ENCODE data around the gene RALGDS. TPM values are rescaled to one million over a fixed set of nuclear protein-coding genes. Genes with fewer than 3 reads are reported as not detected.

The RALGDS gene
- total and polyA plus RNA-seq, 2 of the 4 experiments (the other 2 are of a cell fraction), result 13.1 to 36.9 TPM

DNA sequence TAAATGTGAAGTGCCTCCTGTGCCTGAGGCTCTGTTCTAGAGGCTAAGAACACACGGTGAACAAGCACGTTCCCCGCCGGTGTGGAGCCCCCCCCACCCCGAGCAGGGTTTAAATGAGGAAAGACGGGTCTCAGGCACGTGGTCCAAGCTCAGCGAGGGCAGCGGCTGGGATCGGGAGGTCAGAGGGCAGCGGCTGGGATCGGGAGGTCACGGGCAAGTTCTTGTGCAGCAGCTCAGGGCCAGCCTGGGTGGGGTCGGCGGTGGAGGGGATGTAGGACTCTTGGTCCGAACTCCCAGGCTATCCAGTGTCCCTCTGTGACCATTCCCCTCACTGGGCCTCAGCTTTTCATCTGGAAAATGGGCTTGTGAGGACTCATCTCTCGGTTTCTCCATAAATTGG, 45.4 kb upstream of the RALGDS start:
- H3K9me1 ChIP-seq (ENCODE audit: insufficient read depth, low read length), result 0 out of 2 replicates have a peak, but pooled peaks cover 3% of the 10 kb centered on the region
- H2BK20ac ChIP-seq (ENCODE audit: low read depth, low read length), result no peak overlapping the region
- H3K27ac ChIP-seq (ENCODE audit: insufficient read depth, low read length), result no peak overlapping the region
- H4K91ac ChIP-seq (ENCODE audit: insufficient read depth, low read depth, low read length), result no peak overlapping the region
- no peak overlapping the region for H2AK5ac ChIP-seq (ENCODE audit: low read depth, low read length)
- peaks cover 5% of the 10 kb centered on the region; the same call in 1 of the 2 replicates for H3K27me3 ChIP-seq (ENCODE audit: control insufficient read depth, insufficient read depth, low read length)
- ChIA-PET CTCF (no interaction called here), POLR2A (ENCODE audit: unreplicated experiment) (no interaction called here)
- no peaks in the 10 kb centered on the region for H3K36me3 ChIP-seq (ENCODE audit: control insufficient read depth, insufficient read depth, low read length)
- no peak overlapping the region for H2BK120ac ChIP-seq (ENCODE audit: low read depth, low read length)
- no peak overlapping the region for H2AFZ ChIP-seq (replicated peaks; ENCODE audit: low read length, poor library complexity)
- no peak overlapping the region for H3K14ac ChIP-seq (replicated peaks; ENCODE audit: low read depth, low read length)
- intact Hi-C loops (cut with micrococcal nuclease) (no loop called here), dilution Hi-C loops (cut with HindIII; ENCODE audit: low sequenced_read_pairs, unreplicated experiment) (no loop called here), in situ Hi-C loops (cut with MboI; ENCODE audit: low sequenced_read_pairs) (no loop called here)
- ATAC-seq (ENCODE audit: low read depth) (no peak), DNase-seq (no peak)
- H3K4me3 ChIP-seq (ENCODE audit: insufficient read depth, low read depth, low read length), result no peak overlapping the region
- H2AK9ac ChIP-seq (replicated peaks; ENCODE audit: low read depth, low read length, poor library complexity), result no peak overlapping the region
- no peak overlapping the region for H3K4me2 ChIP-seq (ENCODE audit: low read depth, low read length)
- H3K9ac ChIP-seq (ENCODE audit: low read depth, low read length), result no peak overlapping the region
- H2BK5ac ChIP-seq (ENCODE audit: low read depth, low read length, poor library complexity, severe bottlenecking), result no peak overlapping the region
- H3K18ac ChIP-seq (ENCODE audit: low read depth, low read length), result no peak overlapping the region
- BruUV-seq (replicated peaks), result no TSS peak
- no peaks in the 10 kb centered on the region for H3K9me3 ChIP-seq (ENCODE audit: control insufficient read depth, insufficient read depth, low read length)
- peaks cover 10% of the 10 kb centered on the region; the same call in 1 of the 2 replicates for H3K4me1 ChIP-seq (ENCODE audit: control insufficient read depth, insufficient read depth, low read length)
- H2BK15ac ChIP-seq (ENCODE audit: low read depth, low read length), result no peak overlapping the region
- 69% methylated on average over 12 of the region's 17 CpGs; no CpG with 5 or more reads in 1 of the 2 experiments for WGBS, 2 experiments (ENCODE audit: extremely low coverage in 2 of 2, insufficient read length in 1 of 2)
- no peak overlapping the region for H3K23ac ChIP-seq (ENCODE audit: low read depth, low read length)
- H4K8ac ChIP-seq (ENCODE audit: low read depth in 2 of 2, low read length in 2 of 2), result no peak overlapping the region
- no peak overlapping the region for H3K56ac ChIP-seq (ENCODE audit: extremely low read depth, insufficient read depth, low read length)
- TF ChIP-seq CHD1 (IDR thresholded peaks at IDR 0.05; ENCODE audit: low read depth, low read length) (no peak), MAFK (IDR thresholded peaks at IDR 0.05; ENCODE audit: low read depth, low read length) (no peak), USF2 (IDR thresholded peaks at IDR 0.05; ENCODE audit: low read depth, low read length) (no peak)
- H3K4ac ChIP-seq (ENCODE audit: low read depth, low read length), result no peak overlapping the region
- H3K79me1 ChIP-seq (ENCODE audit: low read depth in 1 of 2, low read length in 2 of 2), result no peaks in the 10 kb centered on the region
- H4K20me1 ChIP-seq (ENCODE audit: insufficient read depth, low read length), result no peaks in the 10 kb centered on the region; the same call in 1 of the 2 replicates
- H4K5ac ChIP-seq (ENCODE audit: low read depth, low read length), result no peak overlapping the region

All from IMR-90 (cell line).